SK-N-MC (cell line): Measurements from ENCODE around the gene IFNA10.
"Not testable (repeated sequence)": the region's sequence is repeated elsewhere in the genome, so short reads cannot be mapped to it uniquely, and the experiment has no call there.

Experiments used
- EZH2 ChIP-seq: fragments of 200-600 bp; sonication (generic); IDR thresholded peaks from one replicate; pipeline ENCODE4 v1.6.1; 2017; ENCODE audit warnings: antibody characterized with exemption
- FOXP2 ChIP-seq: optimal IDR thresholded peaks from 2 replicates; pipeline ENCODE3; 2011; ENCODE audit warnings: mild to moderate bottlenecking, moderate library complexity; ENCODE audit not compliant: insufficient read depth; ENCODE audit errors: extremely low read length, control extremely low read depth
- POLR2AphosphoS5 ChIP-seq: IDR thresholded peaks from 2 replicates; pipeline ENCODE4 v1.6.1; 2012; ENCODE audit warnings: mild to moderate bottlenecking, low read depth, low read length, borderline replicate concordance

- TF ChIP-seq POLR2AphosphoS5, EZH2, FOXP2: not testable (repeated sequence)
These were observed at the start of gene IFNA10 for GRCh38 chr9:21207043-21207442.
